SK-N-SH (cell line): Measurements from ENCODE around the gene MDM4. TPM values are rescaled to one million over a fixed set of nuclear protein-coding genes. Genes with fewer than 3 reads are reported as not detected.

Experiments used
- CTCF ChIA-PET: fragments of 300-600, 350-600 bp; formaldehyde crosslinking; extraction: SDS; loops from one replicate; lab custom pipeline; 2021; lab: Yijun Ruan, JAX
- POLR2A ChIA-PET: fragments of 350-600 bp; sonication (Branson Sonifier 250); formaldehyde crosslinking; extraction: SDS; loops from one replicate; lab custom pipeline; 2020; ENCODE audit warnings: antibody characterized with exemption, inconsistent platforms; lab: Yijun Ruan, JAX
- DNase-seq: peaks from one replicate; pipeline ENCODE4 v3.0.0; 2012
- H2AFZ ChIP-seq: fragments of 200-600 bp; sonication (generic); 2 replicates; pipeline ENCODE4 v1.8.1; 2016; ENCODE audit warnings: antibody characterized with exemption, mild to moderate bottlenecking, low read depth
- H3F3A ChIP-seq: fragments of 200-600 bp; sonication (generic); replicated peaks from 2 replicates; pipeline ENCODE3; 2016; ENCODE audit warnings: antibody characterized with exemption, mild to moderate bottlenecking; ENCODE audit not compliant: insufficient read depth
- H3K27ac ChIP-seq, 2 experiments: fragments of 200-500 bp in 1 of 2; fragments of 200-600 bp in 1 of 2; sonication (Bioruptor generic) in 1 of 2; sonication (generic), shearing (Covaris generic) in 1 of 2; 2 replicates each; pipeline versions ENCODE4 v1.5.1 to v1.6.1; 2014 to 2016; ENCODE audit warnings: low read depth in 2 of 2, inconsistent platforms in 1 of 2, low read length in 1 of 2, mild to moderate bottlenecking in 1 of 2, mixed read lengths in 1 of 2
- H3K27me3 ChIP-seq: fragments of 200-600 bp; sonication (generic), shearing (Covaris generic); 2 replicates; pipeline ENCODE4 v1.6.1; 2016; ENCODE audit warnings: mixed run types; ENCODE audit not compliant: insufficient read depth
- H3K36me3 ChIP-seq, 2 experiments: fragments of 200-500 bp in 1 of 2; fragments of 200-600 bp in 1 of 2; sonication (Bioruptor generic) in 1 of 2; sonication (generic) in 1 of 2; replicated peaks in 1 of 2; 2 replicates each; pipeline versions ENCODE3 to v1.5.1; 2014 to 2016; ENCODE audit warnings: low read length in 1 of 2, mild to moderate bottlenecking in 1 of 2; ENCODE audit not compliant: insufficient read depth in 2 of 2, control insufficient read depth in 1 of 2
- H3K4me1 ChIP-seq, 2 experiments: fragments of 200-500 bp in 1 of 2; fragments of 200-600 bp in 1 of 2; sonication (Bioruptor generic) in 1 of 2; sonication (generic), shearing (Covaris generic) in 1 of 2; 2 replicates each; pipeline versions ENCODE4 v1.5.1 to v1.6.1; 2014 to 2016; ENCODE audit warnings: low read depth in 1 of 2, low read length in 1 of 2, mixed run types in 1 of 2; ENCODE audit not compliant: insufficient read depth in 2 of 2, control insufficient read depth in 1 of 2
- H3K4me2 ChIP-seq: fragments of 200-600 bp; sonication (generic), shearing (Covaris generic); 2 replicates; pipeline ENCODE4 v1.6.1; 2017; ENCODE audit warnings: mixed run types
- H3K4me3 ChIP-seq, 2 experiments: fragments of 200-500 bp in 1 of 2; fragments of 200-600 bp in 1 of 2; sonication (Bioruptor generic) in 1 of 2; sonication (generic), shearing (Covaris generic) in 1 of 2; 2 replicates each; pipeline versions ENCODE4 v1.5.1 to v1.8.1; 2014 to 2016; ENCODE audit warnings: low read depth in 2 of 2, inconsistent platforms in 1 of 2, low read length in 1 of 2, mild to moderate bottlenecking in 1 of 2, mixed read lengths in 1 of 2, moderate library complexity in 1 of 2
- H3K79me2 ChIP-seq: fragments of 200-600 bp; sonication (generic); 2 replicates; pipeline ENCODE4 v1.8.1; 2017; ENCODE audit warnings: mild to moderate bottlenecking; ENCODE audit not compliant: insufficient read depth
- H3K9ac ChIP-seq: fragments of 200-600 bp; sonication (generic); 2 replicates; pipeline ENCODE4 v1.6.1; 2017; ENCODE audit warnings: mixed run types
- H3K9me2 ChIP-seq: fragments of 200-600 bp; sonication (generic); 2 replicates; pipeline ENCODE4 v1.6.1; 2017; ENCODE audit warnings: mixed run types
- H3K9me3 ChIP-seq: fragments of 200-600 bp; sonication (generic); 2 replicates; pipeline ENCODE4 v1.6.1; 2017; ENCODE audit warnings: mixed run types, mild to moderate bottlenecking, moderate library complexity
- H4K20me1 ChIP-seq: fragments of 200-600 bp; sonication (generic); 2 replicates; pipeline ENCODE4 v1.6.1; 2017; ENCODE audit warnings: mild to moderate bottlenecking, mixed run types; ENCODE audit not compliant: insufficient read depth
- CTCF ChIP-seq: fragments of 200-600 bp; sonication (generic); IDR thresholded peaks from 2 replicates; pipeline ENCODE4 v1.6.1; 2017; ENCODE audit warnings: antibody characterized with exemption, mild to moderate bottlenecking, moderate library complexity
- ELF1 ChIP-seq: IDR thresholded peaks from 2 replicates; pipeline ENCODE4 v1.4.0; 2012
- EZH2phosphoT487 ChIP-seq: fragments of 200-600 bp; sonication (generic); IDR thresholded peaks from 2 replicates; pipeline ENCODE4 v1.6.1; 2017; ENCODE audit warnings: low read depth, mixed run types, mild to moderate bottlenecking, antibody characterized with exemption, moderate library complexity, borderline replicate concordance
- FOSL2 ChIP-seq: IDR thresholded peaks from 2 replicates; pipeline ENCODE4 v1.4.0; 2012; ENCODE audit warnings: low read depth, mild to moderate bottlenecking, moderate library complexity, borderline replicate concordance
- FOXJ3 ChIP-seq: sonication (generic); formaldehyde crosslinking; IDR thresholded peaks from 2 replicates; pipeline ENCODE4 v1.5.1; 2020; ENCODE audit warnings: mild to moderate bottlenecking, missing genetic modification reagents
- GATA2 ChIP-seq: sonication (generic); formaldehyde crosslinking; IDR thresholded peaks from 2 replicates; pipeline ENCODE4 v1.5.0; 2020; ENCODE audit warnings: mild to moderate bottlenecking, missing genetic modification reagents
- IRF3 ChIP-seq: fragments of 150-350 bp; IDR thresholded peaks from 2 replicates; pipeline ENCODE4 v1.6.1; 2016; ENCODE audit warnings: mild to moderate bottlenecking, low read depth, low read length
- MAX ChIP-seq: IDR thresholded peaks from 2 replicates; pipeline ENCODE4 v1.4.0; 2012; ENCODE audit warnings: low read depth
- MXI1 ChIP-seq: IDR thresholded peaks from 2 replicates; pipeline ENCODE4 v1.6.1; 2012; ENCODE audit warnings: mild to moderate bottlenecking, low read depth, low read length, improper control_type of control experiment
- POLR2AphosphoS5 ChIP-seq: IDR thresholded peaks from 2 replicates; pipeline ENCODE4 v1.6.1; 2012; ENCODE audit warnings: low read depth, low read length
- REST ChIP-seq: IDR thresholded peaks from 2 replicates; pipeline ENCODE4 v1.6.1; 2012; ENCODE audit warnings: mild to moderate bottlenecking, low read depth, low read length, moderate library complexity
- SIN3A ChIP-seq: IDR thresholded peaks from 2 replicates; pipeline ENCODE4 v1.6.1; 2012; ENCODE audit warnings: low read depth, mild to moderate bottlenecking, low read length, moderate library complexity, borderline replicate concordance
- SMC3 ChIP-seq: IDR thresholded peaks from 2 replicates; pipeline ENCODE4 v1.6.1; 2012; ENCODE audit warnings: low read depth, low read length, improper control_type of control experiment
- TAF1 ChIP-seq: IDR thresholded peaks from 2 replicates; pipeline ENCODE4 v1.6.1; 2012; ENCODE audit warnings: low read depth, mild to moderate bottlenecking, low read length, moderate library complexity, borderline replicate concordance
- YY1 ChIP-seq: IDR thresholded peaks from 2 replicates; pipeline ENCODE4 v1.4.0; 2012; ENCODE audit warnings: low read depth, mild to moderate bottlenecking
- ZBTB33 ChIP-seq: IDR thresholded peaks from 2 replicates; pipeline ENCODE4 v1.4.0; 2012; ENCODE audit warnings: low read depth, borderline replicate concordance
- WGBS: methylation state at CpG from one replicate; pipeline ENCODE4 v1.1.6; 2017; ENCODE audit warnings: low lambda C conversion rate; 5-methylcytosine and 5-hydroxymethylcytosine counted together
- polyA plus RNA-seq, 3 experiments: library from polyadenylated mRNA; depleted of rRNA; stranded (reverse); fragments of >200 nt; gene quantifications; 2 replicates each; pipeline ENCODE4 v1.2.3, GENCODE V29; 2012

MDM4 gene
- polyA plus RNA-seq, 1 of the 3 experiments (the other 2 are of a cell fraction): 6.2 TPM

- no peaks in the 10 kb centered on the region for H3K9me3 ChIP-seq
- H3K9ac ChIP-seq: no peak overlapping the region
- H3K36me3 ChIP-seq: no peaks in the 10 kb centered on the region
- no peaks in the 10 kb centered on the region for H3K79me2 ChIP-seq
- no peak overlapping the region for H2AFZ ChIP-seq
- H3K9me2 ChIP-seq: no peaks in the 10 kb centered on the region
- H3K27ac ChIP-seq: no peak overlapping the region
- DNase-seq: no peak
- H3K4me2 ChIP-seq: no peak overlapping the region
- H3K4me3 ChIP-seq: no peak overlapping the region
- 80% methylated on average over 14 of the region's 18 CpGs for WGBS
- no peaks in the 10 kb centered on the region for H4K20me1 ChIP-seq
- TF ChIP-seq EZH2phosphoT487 (no peak), ELF1 (no peak), ZBTB33 (no peak), TAF1 (no peak), SIN3A (no peak), FOXJ3 (CRISPR knock-in tag) (no peak), GATA2 (CRISPR knock-in tag) (no peak), POLR2AphosphoS5 (no peak), SMC3 (no peak)
- POLR2A ChIA-PET: interaction anchor here (0.6 kb wide), 1 partner anchor 99 kb away, joined by 3 read pairs; no protein-coding TSS in a partner anchor
- CTCF ChIA-PET: interaction anchor here (1.0 to 18.4 kb wide), 8 partner anchors 13 to 677 kb away, joined by 3 to 568 read pairs (median 4); no protein-coding TSS in a partner anchor
- H3K27me3 ChIP-seq: no peaks in the 10 kb centered on the region
- H3F3A ChIP-seq: no peaks in the 10 kb centered on the region
- peaks cover 0 to 21% of the 10 kb centered on the region in 2 experiments; a peak in 2 of 4 replicates for H3K4me1 ChIP-seq
Observed at GRCh38 chr1:204578867-204579664, 62.9 kb downstream of the MDM4 start.

- H3K4me1 ChIP-seq: peaks cover 0 to 21% of the 10 kb centered on the region in 2 experiments; a peak in 1 of 4 replicates
- ChIA-PET POLR2A (interaction anchor here (0.6 kb wide), 1 partner anchor 98 kb away, joined by 3 read pairs; no protein-coding TSS in a partner anchor), CTCF (interaction anchor here (1.1 to 18.4 kb wide), 5 partner anchors 14 to 677 kb away, joined by 3 to 568 read pairs (median 4); no protein-coding TSS in a partner anchor)
- no peak overlapping the region for H2AFZ ChIP-seq
- H3F3A ChIP-seq: no peaks in the 10 kb centered on the region
- H3K27me3 ChIP-seq: no peaks in the 10 kb centered on the region
- H3K36me3 ChIP-seq: no peaks in the 10 kb centered on the region
- H4K20me1 ChIP-seq: no peaks in the 10 kb centered on the region
- H3K9me3 ChIP-seq: no peaks in the 10 kb centered on the region
- H3K9ac ChIP-seq: no peak overlapping the region
- no peaks in the 10 kb centered on the region for H3K79me2 ChIP-seq
- no peak overlapping the region for H3K4me3 ChIP-seq
- WGBS: 88% methylated on average over 6 of the region's 6 CpGs
- no peak for DNase-seq
- no peak overlapping the region for H3K4me2 ChIP-seq
- no peak overlapping the region for H3K27ac ChIP-seq
- TF ChIP-seq REST (no peak), POLR2AphosphoS5 (no peak), FOXJ3 (CRISPR knock-in tag) (no peak), MAX (no peak), CTCF (no peak), IRF3 (no peak), EZH2phosphoT487 (no peak), YY1 (no peak), FOSL2 (no peak), MXI1 (no peak)
- no peaks in the 10 kb centered on the region for H3K9me2 ChIP-seq
Observed at GRCh38 chr1:204579681-204580080, 63.5 kb downstream of the MDM4 start.
